ENCODE data around the gene IZUMO4.
"Not testable (repeated sequence)": the region's sequence is repeated elsewhere in the genome, so short reads cannot be mapped to it uniquely, and the experiment has no call there.

IZUMO4 gene

DNA sequence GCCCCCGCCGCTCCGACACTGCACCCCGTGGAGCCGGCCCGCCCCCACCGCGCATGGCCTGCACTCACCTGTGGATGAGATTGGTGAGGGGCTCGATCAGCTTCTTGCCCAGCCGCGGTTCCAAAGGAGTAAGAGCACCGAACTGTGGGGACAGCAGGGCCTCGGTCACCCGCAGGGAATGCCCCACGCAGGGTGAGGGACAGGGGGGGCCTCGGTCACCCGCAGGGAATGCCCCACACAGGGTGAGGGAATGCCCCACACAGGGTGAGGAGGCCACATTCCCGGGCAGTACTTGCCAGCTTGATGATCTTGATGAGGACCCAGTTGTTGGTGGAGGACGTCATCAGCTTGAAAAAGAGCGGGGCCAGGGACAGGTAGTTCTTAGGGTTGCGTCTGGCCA is 32.3 kb downstream of the IZUMO4 start:
- peaks cover 41% of the 10 kb centered on the region for H3K36me3 ChIP-seq (ENCODE audit: control insufficient read depth, insufficient read depth, low read length)

DNA sequence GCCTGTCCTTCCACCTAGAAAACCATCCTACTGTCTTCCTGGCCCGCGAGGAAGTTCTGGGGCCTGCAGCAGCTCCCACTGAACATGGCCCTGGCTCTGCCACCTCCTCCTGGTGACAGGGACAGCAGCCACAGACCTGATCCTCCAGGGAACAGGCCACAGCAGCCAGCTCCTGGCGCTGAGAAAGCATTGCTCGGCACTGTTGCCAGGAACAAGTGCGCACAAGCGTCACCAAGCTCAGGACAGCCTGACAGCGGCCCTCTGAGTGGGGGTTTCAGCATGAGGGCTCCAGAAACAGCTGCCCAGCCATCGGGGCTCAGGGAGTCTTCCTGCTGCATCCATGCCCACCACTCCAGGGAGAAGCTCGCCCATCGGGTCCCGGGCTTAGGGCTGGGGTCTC is 32.8 kb downstream of the IZUMO4 start:
- DNase-seq (ENCODE audit: extremely low read depth, insufficient read length) = no peak
- Histone ChIP-seq H3K4me3 (replicated peaks; ENCODE audit: low read depth, low read length) (no peak overlapping the region), H3K27me3 (replicated peaks; ENCODE audit: control insufficient read depth, insufficient read depth, low read length) (no peaks in the 10 kb centered on the region), H3K36me3 (ENCODE audit: control insufficient read depth, insufficient read depth, low read length) (peaks cover 40% of the 10 kb centered on the region)
- TF ChIP-seq, protein P1, sequence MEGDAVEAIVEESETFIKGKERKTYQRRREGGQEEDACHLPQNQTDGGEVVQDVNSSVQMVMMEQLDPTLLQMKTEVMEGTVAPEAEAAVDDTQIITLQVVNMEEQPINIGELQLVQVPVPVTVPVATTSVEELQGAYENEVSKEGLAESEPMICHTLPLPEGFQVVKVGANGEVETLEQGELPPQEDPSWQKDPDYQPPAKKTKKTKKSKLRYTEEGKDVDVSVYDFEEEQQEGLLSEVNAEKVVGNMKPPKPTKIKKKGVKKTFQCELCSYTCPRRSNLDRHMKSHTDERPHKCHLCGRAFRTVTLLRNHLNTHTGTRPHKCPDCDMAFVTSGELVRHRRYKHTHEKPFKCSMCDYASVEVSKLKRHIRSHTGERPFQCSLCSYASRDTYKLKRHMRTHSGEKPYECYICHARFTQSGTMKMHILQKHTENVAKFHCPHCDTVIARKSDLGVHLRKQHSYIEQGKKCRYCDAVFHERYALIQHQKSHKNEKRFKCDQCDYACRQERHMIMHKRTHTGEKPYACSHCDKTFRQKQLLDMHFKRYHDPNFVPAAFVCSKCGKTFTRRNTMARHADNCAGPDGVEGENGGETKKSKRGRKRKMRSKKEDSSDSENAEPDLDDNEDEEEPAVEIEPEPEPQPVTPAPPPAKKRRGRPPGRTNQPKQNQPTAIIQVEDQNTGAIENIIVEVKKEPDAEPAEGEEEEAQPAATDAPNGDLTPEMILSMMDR (IDR thresholded peaks at IDR 0.05; ENCODE audit: insufficient read depth, low read length, poor library complexity, severe bottlenecking) = no peak

More for the DNA sequence above, 32.3 kb downstream of the IZUMO4 start:
- DNase-seq (ENCODE audit: extremely low read depth, insufficient read length) = no peak
- Histone ChIP-seq H3K27me3 (replicated peaks; ENCODE audit: control insufficient read depth, insufficient read depth, low read length) (no peaks in the 10 kb centered on the region), H3K4me3 (replicated peaks; ENCODE audit: low read depth, low read length) (no peak overlapping the region)
- TF ChIP-seq, protein P1 (IDR thresholded peaks at IDR 0.05; ENCODE audit: insufficient read depth, low read length, poor library complexity, severe bottlenecking) = no peak

GRCh38 chr19:2129892-2130770 is 33.4 kb downstream of the IZUMO4 start:
- Histone ChIP-seq H3K4me3 (replicated peaks; ENCODE audit: low read depth, low read length) (no peak overlapping the region), H3K36me3 (ENCODE audit: control insufficient read depth, insufficient read depth, low read length) (peaks cover 40% of the 10 kb centered on the region), H3K27me3 (replicated peaks; ENCODE audit: control insufficient read depth, insufficient read depth, low read length) (no peaks in the 10 kb centered on the region)
- no peak for DNase-seq (ENCODE audit: extremely low read depth, insufficient read length)
- TF ChIP-seq, protein P1 (IDR thresholded peaks at IDR 0.05; ENCODE audit: insufficient read depth, low read length, poor library complexity, severe bottlenecking) = no peak

GRCh38 chr19:2131012-2131975 is 34.6 kb downstream of the IZUMO4 start:
- DNase-seq (ENCODE audit: extremely low read depth, insufficient read length); H3K4me3 ChIP-seq (replicated peaks; ENCODE audit: low read depth, low read length); H3K27me3 ChIP-seq (replicated peaks; ENCODE audit: control insufficient read depth, insufficient read depth, low read length): not testable (repeated sequence)
- H3K36me3 ChIP-seq (ENCODE audit: control insufficient read depth, insufficient read depth, low read length) = peaks cover 42% of the 10 kb centered on the region

DNA sequence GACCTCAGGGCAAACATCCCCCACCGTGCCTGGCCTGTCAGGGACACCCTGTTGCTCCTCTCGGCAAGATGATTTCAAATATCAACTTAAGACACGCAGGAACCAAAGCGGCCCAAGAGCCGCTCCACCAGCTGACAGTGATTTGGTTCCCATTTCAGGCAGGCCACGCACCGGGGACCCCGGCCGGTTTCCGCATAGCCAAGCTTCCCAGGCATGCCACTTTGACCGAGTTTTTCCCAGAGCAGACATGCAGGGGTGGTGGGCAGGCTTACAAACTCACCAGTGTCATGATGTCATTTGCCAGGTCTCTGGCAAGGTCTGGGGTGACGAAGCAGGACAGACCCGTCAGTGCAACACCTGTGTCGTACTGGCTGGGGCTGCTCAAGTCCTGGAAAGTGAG is 35.5 kb downstream of the IZUMO4 start:
- DNase-seq (ENCODE audit: extremely low read depth, insufficient read length) = no peak
- Histone ChIP-seq H3K36me3 (ENCODE audit: control insufficient read depth, insufficient read depth, low read length) (peaks cover 46% of the 10 kb centered on the region), H3K27me3 (replicated peaks; ENCODE audit: control insufficient read depth, insufficient read depth, low read length) (no peaks in the 10 kb centered on the region), H3K4me3 (replicated peaks; ENCODE audit: low read depth, low read length) (no peak overlapping the region)
- TF ChIP-seq, protein P1 (IDR thresholded peaks at IDR 0.05; ENCODE audit: insufficient read depth, low read length, poor library complexity, severe bottlenecking) = no peak

Measured in GM06990 (cell line).